GM18868 (cell line): ENCODE measurements around the gene MYO9A.

Experiments
- ATAC-seq: cut with Tn5 transposase; IDR thresholded peaks from one replicate; pipeline ENCODE4 v1.9.1; 2021; ENCODE audit warnings: mild to moderate bottlenecking, moderate library complexity; ENCODE audit not compliant: unreplicated experiment

MYO9A gene

DNA sequence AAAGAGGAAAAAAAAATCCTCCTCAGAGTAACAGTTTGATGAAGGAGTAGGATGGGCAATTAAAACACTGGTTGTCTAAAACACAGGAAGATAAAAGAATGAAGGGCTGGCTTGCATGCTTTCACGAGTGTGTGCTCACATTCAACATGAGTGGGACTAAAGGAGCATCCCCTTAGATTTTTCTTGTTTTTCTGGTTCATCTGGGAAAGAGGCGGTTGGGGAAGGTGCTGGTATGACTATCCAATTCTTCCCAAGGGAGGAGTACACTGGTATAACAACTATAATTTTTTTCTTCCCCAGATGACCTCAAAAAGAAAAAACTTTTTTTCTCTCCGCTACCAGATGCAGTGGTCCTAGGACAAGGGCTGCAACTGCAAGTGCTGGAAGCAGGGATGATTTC, 143.7 kb downstream of the MYO9A start:
- ATAC-seq = no peak

DNA sequence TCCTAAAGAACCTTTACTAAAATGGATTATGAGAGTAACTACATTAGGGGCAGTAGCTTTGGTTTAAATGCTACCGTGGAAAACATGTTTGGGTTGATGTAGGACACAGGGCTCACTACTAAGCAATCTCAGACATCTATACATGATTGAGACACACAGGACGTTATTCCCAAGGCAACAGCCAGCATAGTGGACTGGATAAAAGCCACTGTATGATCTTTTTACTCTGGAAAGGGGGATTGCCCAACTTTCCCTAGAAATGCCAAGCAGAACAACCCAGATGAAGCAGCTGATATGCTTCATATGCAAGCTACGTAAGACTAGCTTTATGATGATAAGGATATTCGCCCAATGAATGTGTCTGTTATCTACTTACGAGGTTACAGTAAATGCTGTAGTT, 144.6 kb downstream of the MYO9A start:
- ATAC-seq = no peak

DNA sequence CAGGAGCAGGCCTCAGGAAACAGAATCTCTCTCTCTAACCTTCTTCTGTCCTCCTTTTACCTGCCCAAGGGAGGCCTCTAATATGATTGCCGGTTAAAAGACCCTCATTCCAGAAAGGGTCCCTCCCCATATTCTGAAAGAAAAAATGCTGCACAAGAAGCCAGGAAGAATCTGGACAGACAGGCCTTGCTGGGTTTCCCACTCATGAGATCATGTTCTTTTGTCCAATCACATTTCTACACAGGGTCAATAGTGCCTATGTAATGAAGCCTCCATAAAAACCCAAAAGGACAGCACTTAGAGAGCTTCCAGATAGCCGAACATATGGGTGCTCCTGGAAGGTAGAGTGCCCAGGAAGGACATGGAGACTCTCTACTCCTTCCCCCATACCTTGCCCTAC, 146.0 kb downstream of the MYO9A start:
- ATAC-seq = no peak

DNA sequence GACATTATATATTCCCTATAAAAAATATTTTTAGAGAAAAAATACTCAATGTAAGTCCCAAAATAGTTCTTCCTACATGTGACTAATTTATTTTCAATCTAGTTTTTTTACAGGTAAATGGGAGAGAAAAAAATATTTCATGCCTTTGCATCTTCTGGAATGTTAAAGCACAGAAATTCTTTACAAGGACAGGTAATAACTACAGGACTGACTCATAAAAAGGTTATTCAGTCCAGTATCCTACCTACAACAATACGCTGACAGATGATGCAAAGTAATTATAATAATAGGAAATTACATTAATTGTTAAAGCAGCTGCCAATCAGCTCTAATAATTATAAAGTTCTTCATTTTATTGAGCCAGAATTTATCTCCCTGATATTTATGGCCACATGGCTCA, 147.5 kb downstream of the MYO9A start:
- no peak for ATAC-seq

DNA sequence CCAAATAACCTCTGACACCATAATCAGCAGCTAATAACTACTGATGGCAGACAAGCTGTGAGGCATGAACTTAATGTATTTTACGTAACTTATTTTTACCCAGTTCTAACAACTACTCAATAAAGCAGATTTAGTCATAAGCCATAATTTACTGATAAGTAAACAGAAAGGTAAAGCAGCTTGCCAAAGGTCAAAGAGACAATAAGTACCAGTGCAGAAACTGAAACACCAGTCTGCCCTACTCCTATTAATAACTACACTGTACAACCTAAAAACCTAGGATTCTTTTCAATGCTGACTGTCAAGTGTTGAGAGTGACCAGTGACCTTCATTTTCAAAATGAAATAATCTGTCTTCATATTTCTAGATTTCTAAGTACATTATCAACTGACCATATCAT, 155.4 kb downstream of the MYO9A start:
- ATAC-seq = no peak

DNA sequence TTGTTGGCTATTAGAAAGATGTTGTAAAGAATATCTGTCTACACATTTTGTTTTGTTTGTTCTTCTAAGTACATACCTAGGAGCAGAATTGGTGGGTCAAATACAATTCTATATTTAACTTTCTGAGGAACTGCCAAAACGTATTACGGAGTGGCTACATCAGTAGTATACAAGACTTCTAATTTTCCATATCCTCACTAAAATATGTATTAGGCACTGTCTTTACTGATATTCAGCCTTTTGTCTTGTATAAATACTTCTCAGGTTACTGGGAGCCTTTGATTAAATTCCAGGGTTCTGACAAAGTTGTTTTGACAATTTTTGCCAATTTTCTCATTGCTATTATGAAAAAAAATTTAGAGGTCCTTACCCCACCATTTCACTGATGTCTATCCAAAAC, 160.9 kb downstream of the MYO9A start:
- no peak for ATAC-seq

DNA sequence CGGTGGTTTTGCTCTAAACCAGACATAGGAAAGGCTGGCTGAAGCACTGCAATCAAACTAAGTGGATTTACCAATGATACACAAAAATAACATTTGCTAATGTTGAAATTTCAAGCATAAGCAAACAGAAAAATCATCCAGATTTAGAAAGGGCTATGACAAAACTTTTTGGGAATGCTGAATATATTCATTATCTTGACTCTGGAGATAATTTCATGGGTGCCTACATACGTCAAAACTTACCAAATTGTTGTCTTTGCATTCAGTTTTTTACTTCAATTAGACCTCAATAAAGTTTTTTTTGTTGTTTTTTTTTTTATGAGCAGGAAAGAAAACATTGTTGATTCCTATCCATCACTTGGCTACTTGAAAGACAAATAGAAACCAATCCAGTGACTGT, 166.8 kb downstream of the MYO9A start:
- ATAC-seq = no peak

DNA sequence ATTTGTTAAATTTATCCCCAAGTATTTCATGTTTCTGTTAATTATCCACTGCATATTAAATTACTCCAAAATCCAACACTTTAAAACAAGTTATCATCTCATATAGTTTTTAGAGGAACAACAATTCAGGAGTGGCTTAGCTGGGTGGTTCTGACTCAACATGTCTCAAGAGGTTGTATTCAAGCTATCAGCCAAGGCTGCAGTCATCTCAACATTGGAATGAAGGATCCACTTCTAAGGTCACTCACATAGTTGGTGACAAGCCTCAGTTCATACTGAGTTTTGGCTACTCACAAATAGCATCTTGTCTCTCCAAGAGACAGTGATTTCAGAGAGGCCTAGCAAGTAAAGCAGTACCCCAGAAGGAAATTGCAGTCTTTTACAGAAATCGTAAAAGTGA, 172.9 kb downstream of the MYO9A start:
- ATAC-seq = no peak

DNA sequence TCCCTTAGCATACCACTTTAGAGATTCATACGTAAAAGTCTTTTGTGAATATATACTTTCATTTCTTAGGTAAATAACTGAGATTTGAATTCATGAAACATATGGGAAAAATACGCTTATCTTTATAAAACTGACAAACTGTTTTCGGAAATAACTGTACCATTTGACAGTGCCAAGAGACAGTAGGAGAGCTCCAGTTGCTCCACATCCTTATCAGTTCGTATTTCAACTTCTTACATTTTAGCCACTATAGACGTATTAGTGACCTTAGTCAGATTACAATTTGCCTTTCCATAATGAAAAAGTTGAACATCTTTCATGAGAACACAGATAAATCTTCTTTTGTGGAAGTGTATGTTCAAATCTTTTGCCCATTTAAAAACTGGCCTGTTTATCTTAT, 174.1 kb downstream of the MYO9A start:
- ATAC-seq = no peak

DNA sequence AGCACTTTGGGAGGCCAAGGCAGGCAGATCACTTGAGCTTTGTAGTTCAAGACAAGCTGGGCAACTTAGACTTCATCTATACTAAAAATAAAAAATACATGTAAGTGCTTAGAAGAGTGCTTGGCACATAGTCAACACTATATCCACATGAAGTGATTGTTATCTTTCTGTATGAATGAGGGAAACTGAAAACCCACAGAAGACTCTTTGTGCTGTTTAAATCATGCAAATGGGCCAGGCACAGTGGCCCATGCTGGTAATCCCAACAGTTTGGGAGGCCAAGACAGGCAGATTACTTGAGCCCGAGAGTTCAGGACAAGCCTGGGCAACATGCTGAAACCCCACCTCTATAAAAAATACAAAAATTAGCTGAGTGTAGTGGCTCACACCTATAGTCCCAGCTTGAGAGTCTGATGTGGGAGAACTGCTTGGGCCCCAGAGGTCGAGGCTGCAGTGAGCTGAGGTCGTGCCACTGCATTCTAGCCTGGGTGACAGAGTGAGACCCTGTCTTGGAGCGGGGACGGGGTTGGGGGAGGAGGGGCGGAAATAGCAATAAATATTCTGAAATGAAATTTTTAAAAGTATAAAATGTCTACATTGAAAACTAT, 177.9 kb downstream of the MYO9A start:
- ATAC-seq = no peak

DNA sequence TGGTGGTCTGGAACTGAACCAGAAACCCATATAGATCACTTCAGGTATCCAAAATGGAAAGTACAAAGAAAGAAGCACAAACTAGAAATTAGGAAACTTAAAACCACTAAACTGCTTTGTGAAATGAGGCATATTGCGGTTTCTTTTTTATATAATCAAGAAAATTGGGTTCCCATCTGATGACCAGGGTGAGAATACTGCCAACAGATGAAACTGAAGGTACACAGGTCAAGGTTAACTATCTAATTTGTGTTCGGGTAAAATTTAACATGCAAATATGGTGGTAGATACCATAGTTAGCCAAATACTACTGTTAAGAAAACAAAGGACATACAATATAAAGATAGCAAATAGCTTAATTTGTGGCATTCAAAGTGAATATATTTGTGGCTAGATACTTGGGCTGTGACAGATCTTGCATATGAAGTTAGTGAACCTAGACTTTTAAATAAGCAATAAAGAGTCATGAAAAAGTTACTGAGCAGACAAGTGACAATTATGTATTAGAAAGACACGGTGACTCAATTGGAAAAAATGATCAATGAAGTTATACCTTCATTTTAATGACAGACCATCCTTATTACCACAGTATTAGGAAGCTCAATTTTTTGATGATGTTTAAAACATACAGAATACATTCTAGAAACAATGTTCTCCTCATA, 180.2 kb downstream of the MYO9A start:
- ATAC-seq = no peak

DNA sequence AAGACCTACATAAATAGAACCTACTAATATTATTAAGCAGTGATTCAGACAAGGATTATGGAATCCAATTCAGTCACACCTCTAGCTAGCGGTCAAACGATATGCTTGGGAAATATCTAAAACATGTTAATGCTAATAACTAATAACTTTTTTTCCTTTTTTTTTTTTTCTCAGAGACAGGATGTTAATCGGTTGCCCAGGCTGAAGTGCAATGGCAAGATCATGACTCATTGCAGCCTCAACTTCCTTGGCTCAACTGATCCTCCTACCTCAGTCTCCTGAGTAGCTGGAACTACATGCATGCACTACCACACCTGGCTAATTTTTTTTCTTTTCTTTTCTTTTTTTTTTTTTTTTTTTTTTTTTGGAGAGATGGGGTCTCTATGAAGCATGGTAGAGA, 183.5 kb downstream of the MYO9A start:
- ATAC-seq = no peak

DNA sequence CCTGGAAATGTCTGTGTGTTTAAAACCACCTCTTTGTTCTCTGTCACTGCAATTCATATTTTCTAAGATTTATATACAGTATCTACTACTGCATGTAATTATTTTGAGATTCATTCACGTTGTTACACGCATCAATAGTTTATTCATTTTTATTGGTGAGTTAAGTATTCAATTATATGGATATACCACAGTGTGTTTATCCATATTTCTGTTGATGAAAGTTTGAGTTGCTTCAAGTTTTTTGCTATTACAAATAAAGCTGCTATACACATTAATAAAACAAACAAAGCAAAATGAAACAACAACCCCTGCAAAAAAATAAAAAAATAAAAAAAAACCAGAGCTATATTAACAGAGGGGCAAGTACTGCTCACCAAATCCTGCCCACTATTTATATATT, 185.3 kb downstream of the MYO9A start:
- ATAC-seq = no peak

DNA sequence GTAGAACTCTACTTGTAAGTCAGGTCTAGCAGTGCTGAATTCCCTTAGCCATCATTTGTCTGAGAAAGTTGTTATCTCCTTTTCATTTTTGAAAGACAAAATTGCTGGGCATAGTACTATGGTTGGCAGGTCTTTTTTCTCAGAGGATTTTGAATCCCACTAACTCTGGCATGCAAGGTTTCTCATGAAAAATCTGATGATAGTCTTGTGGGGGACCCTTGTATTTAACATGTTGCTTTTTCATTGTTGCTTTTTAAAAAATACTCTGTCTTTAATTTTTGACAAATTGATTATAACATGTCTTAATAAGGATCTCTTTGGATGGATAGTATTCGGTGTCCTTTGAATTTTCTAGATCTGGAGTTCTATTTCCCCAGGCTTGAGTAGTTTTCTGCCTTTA, 186.7 kb downstream of the MYO9A start:
- ATAC-seq = no peak

DNA sequence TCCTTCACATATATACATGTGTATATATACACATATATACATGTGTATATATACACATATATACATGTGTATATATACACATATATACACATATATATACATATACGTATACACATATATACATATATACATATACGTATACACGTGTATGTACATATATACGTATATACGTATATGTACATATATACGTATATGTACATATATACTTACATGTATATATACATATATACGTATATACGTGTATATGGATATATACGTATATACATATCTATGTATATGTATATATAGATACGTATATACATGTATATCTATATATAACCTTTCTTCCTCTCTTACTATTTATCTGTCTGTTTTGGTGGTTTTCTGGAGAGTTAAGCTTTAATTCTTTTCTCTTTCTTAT, 192.8 kb downstream of the MYO9A start:
- no peak for ATAC-seq

DNA sequence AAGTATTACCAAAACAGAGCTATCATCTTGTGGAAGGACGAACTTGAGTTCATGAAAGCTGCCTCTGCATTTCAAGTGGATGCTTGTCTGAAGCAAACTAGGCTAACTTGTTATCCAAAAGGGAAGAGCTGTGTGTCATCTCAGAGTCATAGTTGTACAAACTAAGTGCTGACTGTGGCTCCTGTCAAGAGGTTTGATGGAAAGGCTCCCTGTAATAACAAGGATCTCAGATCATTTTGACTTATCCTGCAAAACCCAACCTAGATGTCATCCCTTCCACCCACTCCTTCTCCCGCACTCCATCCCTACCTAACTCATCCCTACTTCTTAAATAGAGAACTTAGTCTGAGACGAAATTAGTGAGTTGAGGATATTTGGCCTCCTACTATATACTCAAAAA, 196.8 kb downstream of the MYO9A start:
- ATAC-seq = no peak

DNA sequence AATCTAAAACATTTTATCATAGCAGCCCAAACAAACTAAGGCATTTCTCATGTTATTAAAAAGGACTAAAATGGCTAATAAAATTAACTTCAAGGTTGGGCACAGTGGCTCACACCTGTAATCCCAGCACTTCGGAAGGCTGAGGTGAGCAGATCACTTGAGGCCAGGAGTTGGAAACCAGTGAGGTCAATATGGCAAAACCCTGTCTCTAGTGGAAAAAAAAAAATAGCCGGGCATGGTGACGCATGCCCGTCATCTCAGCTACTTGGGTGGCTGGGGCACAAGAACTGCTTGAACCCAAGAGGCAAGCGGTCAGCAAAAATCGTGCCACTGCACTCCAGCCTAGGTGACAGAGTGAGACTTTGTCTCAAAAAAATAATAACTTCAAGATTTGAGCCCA, 197.4 kb downstream of the MYO9A start:
- no peak for ATAC-seq

DNA sequence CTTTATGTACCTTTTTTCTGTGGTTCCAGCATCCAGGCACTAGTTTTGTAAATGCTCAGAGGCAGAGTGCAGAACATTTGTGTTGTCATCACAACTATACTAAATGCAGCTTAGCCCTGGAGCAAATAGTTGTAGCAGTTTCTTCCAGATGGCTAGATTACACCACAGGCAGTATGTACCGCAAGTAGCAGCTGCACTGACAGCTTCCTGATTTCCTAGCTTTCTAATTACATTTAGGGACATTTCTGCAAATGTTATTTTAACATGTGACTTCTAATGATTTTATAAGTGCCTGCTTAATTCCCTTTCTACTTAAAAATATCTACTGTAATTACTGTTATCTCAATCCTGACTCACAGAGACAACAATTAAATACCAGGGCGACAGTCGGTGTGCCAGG, 201.1 kb downstream of the MYO9A start:
- ATAC-seq = no peak

DNA sequence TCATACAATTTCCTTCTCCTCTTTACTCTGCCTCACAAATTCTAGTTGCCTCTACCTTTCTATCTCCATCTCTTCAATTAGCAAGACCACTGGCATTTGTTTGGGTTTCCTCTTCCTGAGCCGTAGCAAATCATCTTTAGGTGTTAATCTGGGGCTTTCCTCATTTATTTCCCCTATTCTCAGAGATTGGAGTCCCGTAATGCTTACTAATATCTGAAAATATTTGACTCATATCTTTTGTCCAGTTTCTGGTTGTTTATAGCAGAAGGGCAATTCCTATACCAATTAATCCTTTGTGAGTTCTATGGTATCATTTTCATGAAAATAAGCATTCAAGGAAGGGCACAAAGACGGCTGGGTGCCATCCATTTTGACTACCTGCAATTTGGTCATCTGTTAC, 203.9 kb downstream of the MYO9A start:
- no peak for ATAC-seq

DNA sequence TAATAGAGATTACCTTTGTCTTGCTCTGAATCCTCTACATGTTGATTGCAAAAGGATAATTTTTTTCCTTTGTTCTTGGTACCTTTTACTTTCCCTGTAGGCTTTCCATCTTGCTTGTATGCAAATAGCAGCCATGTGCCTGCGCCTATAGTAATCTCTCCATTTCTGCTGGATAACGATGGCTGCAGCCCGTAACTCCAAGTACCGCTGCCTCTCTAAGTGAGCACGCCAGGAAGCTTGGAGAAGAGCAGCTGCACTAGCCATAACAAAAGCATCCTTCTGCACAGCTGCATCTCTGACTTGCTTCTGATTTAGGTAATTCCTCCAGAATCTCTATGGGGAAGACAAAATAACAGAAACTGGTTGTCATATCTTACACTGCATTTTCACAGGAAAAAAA, 218.3 kb downstream of the MYO9A start:
- ATAC-seq = no peak

DNA sequence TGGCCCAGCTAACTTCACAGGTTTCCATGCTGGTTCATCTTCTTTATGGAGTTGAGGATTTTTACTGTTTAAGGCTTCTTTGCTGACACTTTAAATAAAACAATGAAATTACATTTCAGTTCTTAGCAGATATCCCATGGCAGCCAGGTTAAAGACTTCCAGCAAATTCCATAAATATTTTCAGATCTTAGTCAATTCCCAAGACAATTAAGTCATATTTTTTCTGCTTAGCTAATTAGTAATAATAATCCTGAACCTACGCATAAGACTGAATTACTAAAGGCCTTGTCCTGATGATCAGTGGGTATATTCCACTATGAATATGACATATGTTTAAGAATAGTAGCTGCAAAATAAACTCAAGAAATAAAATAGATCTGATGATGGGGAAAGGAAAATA, 224.3 kb downstream of the MYO9A start:
- ATAC-seq = no peak

DNA sequence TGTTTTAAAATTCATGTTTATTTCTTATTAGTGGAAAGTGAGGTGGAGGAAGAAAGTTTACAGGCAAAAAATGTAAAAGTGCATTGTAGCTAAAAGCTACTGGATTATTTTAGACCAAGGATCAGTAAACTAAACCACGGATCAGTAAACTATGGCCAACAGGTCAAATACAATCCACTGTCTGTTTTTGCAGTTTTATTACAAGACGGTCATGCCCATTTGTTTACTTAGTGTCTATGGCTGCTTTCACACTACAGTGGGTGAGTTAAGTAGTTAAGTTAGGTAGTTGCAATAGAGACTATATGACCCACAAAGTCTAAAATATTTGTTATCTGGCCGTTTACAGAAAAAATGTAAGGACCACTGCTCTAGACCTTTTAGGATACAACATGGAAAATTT, 225.6 kb downstream of the MYO9A start:
- ATAC-seq = no peak

DNA sequence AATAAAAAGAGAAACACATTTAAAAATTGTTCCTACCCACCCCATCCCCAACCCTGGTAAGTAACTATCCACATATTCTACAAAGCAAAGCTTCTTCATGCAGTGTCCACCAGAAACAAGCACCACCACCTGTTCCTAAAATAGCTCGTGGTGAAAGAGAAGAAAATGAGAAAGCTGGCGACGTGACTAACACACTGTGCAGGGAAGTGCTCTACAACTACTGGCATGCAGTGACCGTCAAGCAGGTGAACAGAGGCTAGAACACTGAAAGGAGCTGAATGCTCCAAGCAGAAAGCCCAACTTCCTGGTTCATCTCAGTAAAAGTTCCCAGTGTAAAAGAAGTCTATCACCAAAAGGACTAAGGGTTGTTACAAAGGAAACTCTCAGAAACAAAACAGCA, 226.9 kb downstream of the MYO9A start:
- no peak for ATAC-seq
